HEK293T (cell line): Measurements from ENCODE around the gene RNFT2.

Experiments
- FOXK2 ChIP-seq: fragments of 450-650 bp; IDR thresholded peaks from 2 replicates; pipeline ENCODE4 v1.6.1; 2016; ENCODE audit warnings: mild to moderate bottlenecking
- FOXM1 ChIP-seq: fragments of 450-650 bp; IDR thresholded peaks from 2 replicates; pipeline ENCODE4 v1.6.1; 2017; ENCODE audit warnings: mild to moderate bottlenecking, borderline replicate concordance
- SP1 ChIP-seq: fragments of 450-650 bp; IDR thresholded peaks from 2 replicates; pipeline ENCODE4 v1.6.1; 2017

GRCh38 chr12:116727261-116727660 lies 10.9 kb upstream of the RNFT2 start:
- TF ChIP-seq FOXM1 (no peak), SP1 (no peak), FOXK2 (no peak)
